ENCODE data around the gene SFT2D2.

GRCh38 chr1:168220470-168220871 lies 5.3 kb upstream of the SFT2D2 start:
- no peak for TF ChIP-seq CTCF (IDR thresholded peaks at IDR 0.05)
- TF ChIP-seq ZFX (IDR thresholded peaks at IDR 0.05; ENCODE audit: borderline replicate concordance): no peak
